Mammary epithelial cell (primary cell): ENCODE results near the gene FADS6.

Source experiments
- EZH2 ChIP-seq: IDR thresholded peaks from 2 replicates; pipeline ENCODE4 v1.6.1; 2012; ENCODE audit warnings: low read length, inconsistent platforms, borderline replicate concordance
- TF ChIP-seq, protein P1 (sequence below), 2 donors: IDR thresholded peaks in 1 of 2; conservative IDR thresholded peaks in 1 of 2; 2 replicates each; pipeline ENCODE4 v1.5.1; 2011 to 2012; ENCODE audit warnings: inconsistent platforms in 2 of 2, low read length in 2 of 2, mild to moderate bottlenecking in 2 of 2, control low read depth in 1 of 2, low read depth in 1 of 2; ENCODE audit not compliant: insufficient read depth in 1 of 2; ENCODE audit errors: extremely low read depth in 1 of 2

DNA sequence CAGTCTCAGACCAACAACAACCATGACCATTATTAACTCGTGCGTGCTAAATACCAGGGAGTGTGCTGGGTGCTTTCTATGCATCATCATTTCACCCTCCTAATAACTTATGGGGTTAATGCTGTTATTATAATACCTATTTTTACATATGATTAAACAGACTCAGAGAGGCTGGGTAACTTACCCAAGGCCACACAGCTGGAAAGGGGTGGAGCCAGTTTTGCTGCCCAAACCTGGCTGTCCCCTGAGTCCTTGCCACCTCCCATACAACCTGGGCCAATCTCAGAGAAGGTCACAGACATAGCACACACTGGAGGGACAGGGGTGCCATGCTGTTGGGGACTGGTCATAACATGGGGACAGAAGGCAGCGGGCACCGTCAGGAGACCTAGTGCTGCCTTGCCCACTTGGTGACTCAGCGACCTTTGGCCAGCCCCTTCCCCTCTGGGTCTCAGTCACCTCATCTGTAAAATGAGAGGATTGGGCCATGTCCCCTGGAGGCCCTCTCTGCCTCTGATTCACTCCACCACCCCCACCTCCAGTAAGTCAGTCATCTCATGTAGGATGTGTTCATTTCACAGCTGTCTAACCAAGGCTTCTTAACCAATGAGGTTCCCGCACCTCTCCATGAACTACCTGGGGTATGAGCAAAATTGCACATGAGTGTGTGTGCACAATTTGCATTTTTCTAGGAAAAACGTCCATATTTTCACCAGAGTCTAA lies 11.4 kb upstream of the FADS6 start:
- TF ChIP-seq, protein P1, sequence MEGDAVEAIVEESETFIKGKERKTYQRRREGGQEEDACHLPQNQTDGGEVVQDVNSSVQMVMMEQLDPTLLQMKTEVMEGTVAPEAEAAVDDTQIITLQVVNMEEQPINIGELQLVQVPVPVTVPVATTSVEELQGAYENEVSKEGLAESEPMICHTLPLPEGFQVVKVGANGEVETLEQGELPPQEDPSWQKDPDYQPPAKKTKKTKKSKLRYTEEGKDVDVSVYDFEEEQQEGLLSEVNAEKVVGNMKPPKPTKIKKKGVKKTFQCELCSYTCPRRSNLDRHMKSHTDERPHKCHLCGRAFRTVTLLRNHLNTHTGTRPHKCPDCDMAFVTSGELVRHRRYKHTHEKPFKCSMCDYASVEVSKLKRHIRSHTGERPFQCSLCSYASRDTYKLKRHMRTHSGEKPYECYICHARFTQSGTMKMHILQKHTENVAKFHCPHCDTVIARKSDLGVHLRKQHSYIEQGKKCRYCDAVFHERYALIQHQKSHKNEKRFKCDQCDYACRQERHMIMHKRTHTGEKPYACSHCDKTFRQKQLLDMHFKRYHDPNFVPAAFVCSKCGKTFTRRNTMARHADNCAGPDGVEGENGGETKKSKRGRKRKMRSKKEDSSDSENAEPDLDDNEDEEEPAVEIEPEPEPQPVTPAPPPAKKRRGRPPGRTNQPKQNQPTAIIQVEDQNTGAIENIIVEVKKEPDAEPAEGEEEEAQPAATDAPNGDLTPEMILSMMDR (conservative IDR thresholded peaks at IDR 0.05 in 1 of 2, IDR thresholded peaks at IDR 0.05 in 1 of 2; ENCODE audit: extremely low read depth in 1 of 2, insufficient read depth in 1 of 2, low read depth in 1 of 2, low read length in 2 of 2): no peak
- TF ChIP-seq EZH2: no peak
